Body of pancreas (tissue), 4 donors: ENCODE measurements around the gene YWHAB.
"Not testable (repeated sequence)": the region's sequence is repeated elsewhere in the genome, so short reads cannot be mapped to it uniquely, and the experiment has no call there.

Experiments used
- POLR2A ChIP-seq, 3 donors: fragments of 450-650 bp; IDR thresholded peaks; one replicate each; pipeline ENCODE4 v1.6.1; 2016; ENCODE audit warnings: antibody characterized with exemption in 3 of 3, mild to moderate bottlenecking in 2 of 3
- TF ChIP-seq, protein P1 (sequence below), 7 experiments: fragments of 450-650 bp in 4 of 7; fragments of 200-600 bp in 3 of 7; sonication (generic) in 3 of 7; IDR thresholded peaks; one replicate each; pipeline ENCODE4 v1.5.1; 2016 to 2019; ENCODE audit warnings: antibody characterized with exemption in 7 of 7

GRCh38 chr20:44882360-44882759 lies 3.1 kb upstream of the YWHAB start:
- TF ChIP-seq, protein P1, sequence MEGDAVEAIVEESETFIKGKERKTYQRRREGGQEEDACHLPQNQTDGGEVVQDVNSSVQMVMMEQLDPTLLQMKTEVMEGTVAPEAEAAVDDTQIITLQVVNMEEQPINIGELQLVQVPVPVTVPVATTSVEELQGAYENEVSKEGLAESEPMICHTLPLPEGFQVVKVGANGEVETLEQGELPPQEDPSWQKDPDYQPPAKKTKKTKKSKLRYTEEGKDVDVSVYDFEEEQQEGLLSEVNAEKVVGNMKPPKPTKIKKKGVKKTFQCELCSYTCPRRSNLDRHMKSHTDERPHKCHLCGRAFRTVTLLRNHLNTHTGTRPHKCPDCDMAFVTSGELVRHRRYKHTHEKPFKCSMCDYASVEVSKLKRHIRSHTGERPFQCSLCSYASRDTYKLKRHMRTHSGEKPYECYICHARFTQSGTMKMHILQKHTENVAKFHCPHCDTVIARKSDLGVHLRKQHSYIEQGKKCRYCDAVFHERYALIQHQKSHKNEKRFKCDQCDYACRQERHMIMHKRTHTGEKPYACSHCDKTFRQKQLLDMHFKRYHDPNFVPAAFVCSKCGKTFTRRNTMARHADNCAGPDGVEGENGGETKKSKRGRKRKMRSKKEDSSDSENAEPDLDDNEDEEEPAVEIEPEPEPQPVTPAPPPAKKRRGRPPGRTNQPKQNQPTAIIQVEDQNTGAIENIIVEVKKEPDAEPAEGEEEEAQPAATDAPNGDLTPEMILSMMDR (IDR thresholded peaks at IDR 0.05): not testable (repeated sequence)
- TF ChIP-seq POLR2A (IDR thresholded peaks at IDR 0.05): not testable (repeated sequence)
